HepG2 (cell line): ENCODE data around the gene BCAS3. TPM values are rescaled to one million over a fixed set of nuclear protein-coding genes. Genes with fewer than 3 reads are reported as not detected.

Source experiments
- ATAC-seq: fragments of 200-7000 bp; cut with Tn5 transposase; 3 replicates; pipeline ENCODE4 v1.9.1; 2020; ENCODE audit warnings: mild to moderate bottlenecking, moderate library complexity
- BruUV-seq: library from RNA; stranded (reverse); fragments of 400-500 nt; replicated peaks from 2 replicates; lab custom pipeline; 2021; lab: Mats Ljungman, UMichigan
- CTCF ChIA-PET: fragments of 300-600 bp; formaldehyde crosslinking; extraction: SDS; loops from one replicate; lab custom pipeline; 2021; ENCODE audit warnings: low total read pairs, inconsistent platforms, low intra/inter-chr PET ratio; lab: Yijun Ruan, JAX
- POLR2A ChIA-PET: fragments of 350-600 bp; sonication (Branson Sonifier 250); formaldehyde crosslinking; loops from one replicate; lab custom pipeline; 2020; ENCODE audit warnings: antibody characterized with exemption, inconsistent platforms; lab: Yijun Ruan, JAX
- DNase-seq: peaks from one replicate; pipeline ENCODE4 v3.0.0-alpha.2; 2015; ENCODE audit warnings: low spot score
- FAIRE-seq: peaks from 3 replicates; lab custom pipeline; 2011; peaks lifted over from hg19 to GRCh38; lab: Jason Lieb, UNC
- H2AFZ ChIP-seq: one replicate; pipeline ENCODE4 v1.6.1; 2011; ENCODE audit warnings: low read length, inconsistent platforms
- H3K27ac ChIP-seq: fragments of 300-600 bp; 3 replicates; pipeline ENCODE4 v1.8.0; 2011; ENCODE audit warnings: mixed run types, mild to moderate bottlenecking, mixed read lengths, low read length, inconsistent platforms; ENCODE audit not compliant: insufficient read depth; ENCODE audit errors: extremely low read length
- H3K27me3 ChIP-seq, 2 experiments: fragments of 200-600 bp in 1 of 2; 2 replicates in 1 of 2; 3 replicates in 1 of 2; pipeline versions ENCODE4 v1.6.0 to v1.8.0; 2011; ENCODE audit warnings: low read length in 2 of 2, mild to moderate bottlenecking in 2 of 2, moderate library complexity in 2 of 2, inconsistent platforms in 1 of 2; ENCODE audit not compliant: insufficient read depth in 2 of 2, control insufficient read depth in 1 of 2
- H3K36me3 ChIP-seq, 2 experiments: fragments of 200-600 bp in 1 of 2; replicated peaks in 1 of 2; 2 replicates in 1 of 2; 3 replicates in 1 of 2; pipeline versions ENCODE4 v1.5.1 to v1.8.0; 2011; ENCODE audit warnings: low read length in 2 of 2, inconsistent platforms in 1 of 2; ENCODE audit not compliant: insufficient read depth in 2 of 2, control insufficient read depth in 1 of 2
- H3K4me1 ChIP-seq: 2 replicates; pipeline ENCODE4 v1.5.1; 2012; ENCODE audit warnings: low read length, inconsistent platforms; ENCODE audit not compliant: insufficient read depth
- H3K4me2 ChIP-seq: 2 replicates; pipeline ENCODE4 v1.6.0; 2011; ENCODE audit warnings: low read depth, low read length, inconsistent platforms
- H3K4me3 ChIP-seq, 3 experiments: fragments of 200-600 bp in 1 of 3; sonication (generic), shearing (Covaris generic) in 1 of 3; replicated peaks in 1 of 3; 2 replicates each; pipeline ENCODE4 v1.5.1; 2011 to 2016; ENCODE audit warnings: low read length in 3 of 3, inconsistent platforms in 2 of 3, low read depth in 2 of 3, mild to moderate bottlenecking in 2 of 3, control low read depth in 1 of 3, mixed read lengths in 1 of 3; ENCODE audit not compliant: insufficient read depth in 1 of 3
- H3K79me2 ChIP-seq: one replicate; pipeline ENCODE4 v1.6.1; 2011; ENCODE audit warnings: low read length, inconsistent platforms; ENCODE audit not compliant: insufficient read depth
- H3K9ac ChIP-seq: 2 replicates; pipeline ENCODE4 v1.6.0; 2011; ENCODE audit warnings: mild to moderate bottlenecking, low read depth, low read length, inconsistent platforms; ENCODE audit not compliant: insufficient read depth
- H3K9me3 ChIP-seq: 2 replicates; pipeline ENCODE4 v1.5.1; 2012; ENCODE audit warnings: mild to moderate bottlenecking, low read length
- H4K20me1 ChIP-seq: 2 replicates; pipeline ENCODE4 v1.6.0; 2011; ENCODE audit warnings: inconsistent platforms, mild to moderate bottlenecking, low read length, moderate library complexity; ENCODE audit not compliant: insufficient read depth
- FIP1L1 ChIP-seq: fragments of 200-400 bp; formaldehyde crosslinking; IDR thresholded peaks from 2 replicates; pipeline ENCODE4 v1.6.1; 2018; ENCODE audit warnings: low read depth, mild to moderate bottlenecking, low read length, moderate library complexity, borderline replicate concordance; ENCODE audit not compliant: insufficient read depth
- PAF1 ChIP-seq: IDR thresholded peaks from 2 replicates; pipeline ENCODE4 v1.6.1; 2016; ENCODE audit warnings: missing genetic modification reagents, missing compliant biosample characterization
- SAFB2 ChIP-seq: sonication (generic); formaldehyde crosslinking; IDR thresholded peaks from 2 replicates; pipeline ENCODE4 v1.5.1; 2020; ENCODE audit warnings: missing genetic modification reagents, low read depth, mild to moderate bottlenecking, borderline replicate concordance
- SPEN ChIP-seq: sonication (generic); formaldehyde crosslinking; IDR thresholded peaks from 2 replicates; pipeline ENCODE4 v1.5.1; 2020; ENCODE audit warnings: low read depth, mild to moderate bottlenecking, missing genetic modification reagents
- SRSF9 ChIP-seq: fragments of 200-400 bp; formaldehyde crosslinking; IDR thresholded peaks from 2 replicates; pipeline ENCODE4 v1.6.1; 2018; ENCODE audit warnings: borderline replicate concordance, mild to moderate bottlenecking, low read depth, low read length; ENCODE audit not compliant: insufficient read depth, poor library complexity, severe bottlenecking
- ZBTB20 ChIP-seq: sonication (generic); formaldehyde crosslinking; IDR thresholded peaks from 2 replicates; pipeline ENCODE4 v1.8.1; 2023; ENCODE audit warnings: missing genetic modification reagents, low read depth, mild to moderate bottlenecking, borderline replicate concordance
- WGBS: methylation state at CpG from one replicate; pipeline ENCODE4 v1.1.6; 2017; ENCODE audit warnings: low lambda C conversion rate; 5-methylcytosine and 5-hydroxymethylcytosine counted together
- in situ Hi-C: cut with HindIII; loops from 2 replicates; pipeline ENCODE4 v1.10.0; 2017; ENCODE audit warnings: low pct_unique_long_range_greater_than_20kb; ENCODE audit not compliant: extremely low pct_ligation_motif_present
- intact Hi-C: fragments of 100-400 bp; cut with micrococcal nuclease; formaldehyde crosslinking; loops from one replicate; pipeline ENCODE4 v1.10.0; 2022; ENCODE audit not compliant: unreplicated experiment
- polyA plus RNA-seq, 8 experiments: library from polyadenylated mRNA; depleted of rRNA in 3 of 8; stranded (reverse) in 7 of 8; unstranded in 1 of 8; fragments of >200 nt; fragmentation: Illumina TruSeq in 4 of 8; extraction: Trizol in 4 of 8; gene quantifications; 2 replicates each; pipeline versions ENCODE4 v1.2.1 to v1.2.3, GENCODE V29; 2011 to 2016; ENCODE audit warnings: low read depth in 4 of 8, missing spikeins in 1 of 8, mixed read lengths in 1 of 8; ENCODE audit not compliant: insufficient read depth in 1 of 8
- total RNA-seq, 5 experiments: library from RNA; depleted of rRNA; stranded (reverse); fragments of >200 nt; fragmentation: Illumina TruSeq; extraction: Trizol; gene quantifications; 2 replicates each; pipeline ENCODE4 v1.2.3, GENCODE V29; 2016; ENCODE audit warnings: low read depth in 1 of 5
- TF ChIP-seq, protein P1 (sequence below): sonication (generic); formaldehyde crosslinking; IDR thresholded peaks from 2 replicates; pipeline ENCODE4 v1.9.0; 2022; ENCODE audit warnings: missing genetic modification reagents, mild to moderate bottlenecking, borderline replicate concordance
- TF ChIP-seq, protein P2 (sequence below): IDR thresholded peaks from 2 replicates; pipeline ENCODE4 v1.6.1; 2016; ENCODE audit warnings: missing compliant biosample characterization, missing genetic modification reagents, borderline replicate concordance
- TF ChIP-seq, protein P3 (sequence below): sonication (generic); formaldehyde crosslinking; IDR thresholded peaks from 2 replicates; pipeline ENCODE4 v1.8.1; 2022; ENCODE audit warnings: low read depth, mild to moderate bottlenecking, missing genetic modification reagents

The BCAS3 gene
- total and polyA plus RNA-seq, 2 of the 13 experiments (the other 11 are each of a cell fraction or from before 2014, with no cell fraction given), result 10.7 to 11.2 TPM

DNA sequence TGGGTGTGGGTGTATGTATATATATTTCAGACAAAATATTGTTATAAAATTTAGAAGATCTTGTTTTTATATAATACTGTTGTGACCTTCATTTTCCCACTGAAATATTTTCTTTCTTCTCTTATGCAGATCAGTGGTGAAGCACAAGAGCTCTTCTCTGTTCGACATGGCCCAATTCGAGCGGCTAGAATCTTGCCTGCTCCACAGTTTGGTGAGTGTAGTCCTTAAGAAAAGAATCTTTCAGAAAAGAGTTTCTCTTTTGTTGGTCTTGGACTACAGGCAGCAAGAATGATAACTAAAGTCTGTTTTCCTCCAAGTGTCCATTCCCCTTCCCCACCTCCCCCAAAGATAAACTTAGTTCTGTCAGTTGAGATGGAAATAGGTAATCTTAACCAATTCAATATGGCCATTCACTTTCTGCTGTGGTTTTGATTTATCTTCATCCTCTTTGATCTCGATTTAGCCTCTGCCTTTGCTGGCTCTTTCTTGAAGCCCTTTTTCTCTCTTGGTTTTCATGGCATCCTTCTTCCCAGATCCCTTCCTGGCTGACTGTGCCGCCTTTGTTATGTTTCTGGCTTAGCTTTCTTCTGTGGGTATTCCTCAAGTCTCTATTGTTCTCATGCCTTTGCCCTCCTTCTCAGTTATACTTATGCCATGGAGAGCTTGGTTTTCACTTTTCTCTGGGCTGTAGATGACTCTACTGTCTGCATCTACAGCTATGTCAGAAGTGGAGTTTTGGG, 69.6 kb downstream of the BCAS3 start:
- WGBS, result 78% methylated on average over 5 of the region's 5 CpGs
- Histone ChIP-seq H3K4me2 (no peak overlapping the region), H3K27me3 (no peaks in the 10 kb centered on the region), H4K20me1 (no peaks in the 10 kb centered on the region), H3K4me1 (no peaks in the 10 kb centered on the region), H3K36me3 (no peaks in the 10 kb centered on the region), H3K79me2 (no peaks in the 10 kb centered on the region), H3K4me3 (no peak overlapping the region), H2AFZ (no peak overlapping the region), H3K9me3 (0 out of 2 replicates have a peak, but pooled peaks cover 6% of the 10 kb centered on the region), H3K9ac (no peak overlapping the region), H3K27ac (no peak overlapping the region)
- ChIA-PET POLR2A (no interaction called here), CTCF (no interaction called here)
- ATAC-seq (no peak), DNase-seq (no peak), FAIRE-seq (no peak)
- TF ChIP-seq, protein P1, sequence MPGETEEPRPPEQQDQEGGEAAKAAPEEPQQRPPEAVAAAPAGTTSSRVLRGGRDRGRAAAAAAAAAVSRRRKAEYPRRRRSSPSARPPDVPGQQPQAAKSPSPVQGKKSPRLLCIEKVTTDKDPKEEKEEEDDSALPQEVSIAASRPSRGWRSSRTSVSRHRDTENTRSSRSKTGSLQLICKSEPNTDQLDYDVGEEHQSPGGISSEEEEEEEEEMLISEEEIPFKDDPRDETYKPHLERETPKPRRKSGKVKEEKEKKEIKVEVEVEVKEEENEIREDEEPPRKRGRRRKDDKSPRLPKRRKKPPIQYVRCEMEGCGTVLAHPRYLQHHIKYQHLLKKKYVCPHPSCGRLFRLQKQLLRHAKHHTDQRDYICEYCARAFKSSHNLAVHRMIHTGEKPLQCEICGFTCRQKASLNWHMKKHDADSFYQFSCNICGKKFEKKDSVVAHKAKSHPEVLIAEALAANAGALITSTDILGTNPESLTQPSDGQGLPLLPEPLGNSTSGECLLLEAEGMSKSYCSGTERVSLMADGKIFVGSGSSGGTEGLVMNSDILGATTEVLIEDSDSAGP (CRISPR knock-in tag), result no peak
- TF ChIP-seq ZBTB20 (CRISPR knock-in tag) (no peak), SPEN (no peak), PAF1 (CRISPR knock-in tag) (no peak), FIP1L1 (no peak), SAFB2 (no peak), SRSF9 (no peak)
- TF ChIP-seq, protein P2, sequence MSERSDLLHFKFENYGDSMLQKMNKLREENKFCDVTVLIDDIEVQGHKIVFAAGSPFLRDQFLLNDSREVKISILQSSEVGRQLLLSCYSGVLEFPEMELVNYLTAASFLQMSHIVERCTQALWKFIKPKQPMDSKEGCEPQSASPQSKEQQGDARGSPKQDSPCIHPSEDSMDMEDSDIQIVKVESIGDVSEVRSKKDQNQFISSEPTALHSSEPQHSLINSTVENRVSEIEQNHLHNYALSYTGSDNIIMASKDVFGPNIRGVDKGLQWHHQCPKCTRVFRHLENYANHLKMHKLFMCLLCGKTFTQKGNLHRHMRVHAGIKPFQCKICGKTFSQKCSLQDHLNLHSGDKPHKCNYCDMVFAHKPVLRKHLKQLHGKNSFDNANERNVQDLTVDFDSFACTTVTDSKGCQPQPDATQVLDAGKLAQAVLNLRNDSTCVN, result no peak
- TF ChIP-seq, protein P3, sequence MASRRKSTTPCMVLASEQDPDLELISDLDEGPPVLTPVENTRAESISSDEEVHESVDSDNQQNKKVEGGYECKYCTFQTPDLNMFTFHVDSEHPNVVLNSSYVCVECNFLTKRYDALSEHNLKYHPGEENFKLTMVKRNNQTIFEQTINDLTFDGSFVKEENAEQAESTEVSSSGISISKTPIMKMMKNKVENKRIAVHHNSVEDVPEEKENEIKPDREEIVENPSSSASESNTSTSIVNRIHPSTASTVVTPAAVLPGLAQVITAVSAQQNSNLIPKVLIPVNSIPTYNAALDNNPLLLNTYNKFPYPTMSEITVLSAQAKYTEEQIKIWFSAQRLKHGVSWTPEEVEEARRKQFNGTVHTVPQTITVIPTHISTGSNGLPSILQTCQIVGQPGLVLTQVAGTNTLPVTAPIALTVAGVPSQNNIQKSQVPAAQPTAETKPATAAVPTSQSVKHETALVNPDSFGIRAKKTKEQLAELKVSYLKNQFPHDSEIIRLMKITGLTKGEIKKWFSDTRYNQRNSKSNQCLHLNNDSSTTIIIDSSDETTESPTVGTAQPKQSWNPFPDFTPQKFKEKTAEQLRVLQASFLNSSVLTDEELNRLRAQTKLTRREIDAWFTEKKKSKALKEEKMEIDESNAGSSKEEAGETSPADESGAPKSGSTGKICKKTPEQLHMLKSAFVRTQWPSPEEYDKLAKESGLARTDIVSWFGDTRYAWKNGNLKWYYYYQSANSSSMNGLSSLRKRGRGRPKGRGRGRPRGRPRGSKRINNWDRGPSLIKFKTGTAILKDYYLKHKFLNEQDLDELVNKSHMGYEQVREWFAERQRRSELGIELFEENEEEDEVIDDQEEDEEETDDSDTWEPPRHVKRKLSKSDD (CRISPR knock-in tag), result no peak
- BruUV-seq, result no TSS peak
- intact Hi-C loops, result no loop called here
- in situ Hi-C loops, result no loop called here
